Transverse colon (tissue), 3 donors: ENCODE results near the gene TMEM108.

Experiments used
- CTCF ChIP-seq, 5 experiments: fragments of 200-600 bp in 3 of 5; fragments of 450-650 bp in 2 of 5; sonication (generic) in 3 of 5; IDR thresholded peaks; 1 replicate in 2 of 5; 2 replicates in 3 of 5; pipeline ENCODE4 v1.5.1; 2016 to 2017; ENCODE audit warnings: antibody characterized with exemption in 5 of 5, inconsistent platforms in 3 of 5, mild to moderate bottlenecking in 2 of 5, moderate library complexity in 1 of 5
- EP300 ChIP-seq: sonication (generic); formaldehyde crosslinking; IDR thresholded peaks from one replicate; pipeline ENCODE4 v1.6.1; 2017; ENCODE audit warnings: antibody characterized with exemption, low read depth
- POLR2A ChIP-seq: fragments of 450-650 bp; IDR thresholded peaks from one replicate; pipeline ENCODE4 v1.6.1; 2016; ENCODE audit warnings: antibody characterized with exemption, mild to moderate bottlenecking, moderate library complexity

GRCh38 chr3:133042778-133043177 lies 4.6 kb downstream of the TMEM108 start:
- no peak for TF ChIP-seq POLR2A
- TF ChIP-seq CTCF (IDR thresholded peaks at IDR 0.05): no peak
- TF ChIP-seq EP300: no peak
